ENCODE results near the gene CNTNAP5.

CNTNAP5 gene

GRCh38 chr2:124091721-124092120, 66.6 kb downstream of the CNTNAP5 start:
- H3K27me3 Mint-ChIP-seq, result no peaks in the 10 kb centered on the region
- H3K9me3 Mint-ChIP-seq, result peaks cover 7% of the 10 kb centered on the region
- no peaks in the 10 kb centered on the region for H3K36me3 Mint-ChIP-seq (ENCODE audit: low read depth)
- no peaks in the 10 kb centered on the region for H3K4me1 Mint-ChIP-seq (ENCODE audit: low read depth)
- no peak overlapping the region for H3K4me3 Mint-ChIP-seq
- no peak overlapping the region for H3K27ac Mint-ChIP-seq
- DNase-seq, result no peak

DNA sequence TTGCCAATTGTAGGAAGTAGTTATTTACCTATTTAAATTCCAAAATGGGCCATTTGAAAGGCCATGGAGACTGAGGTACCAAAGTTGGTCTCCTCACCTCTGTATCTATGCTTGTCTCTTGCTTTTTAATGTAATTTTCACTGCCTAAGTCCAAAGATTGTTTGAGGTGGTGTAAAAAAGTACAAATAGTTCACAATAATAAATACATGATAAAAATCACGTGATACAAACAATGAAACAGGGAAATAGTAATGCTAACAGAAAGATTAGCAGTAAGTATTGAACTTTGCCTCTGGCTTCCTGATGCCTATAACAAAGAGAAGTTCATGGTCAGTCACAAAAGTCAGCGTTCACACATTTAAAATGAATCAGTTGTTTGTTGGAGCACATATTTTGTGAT, 67.6 kb downstream of the CNTNAP5 start:
- no peak for DNase-seq
- H3K4me1 Mint-ChIP-seq (ENCODE audit: low read depth), result no peaks in the 10 kb centered on the region
- H3K4me3 Mint-ChIP-seq, result no peak overlapping the region
- no peak overlapping the region for H3K27ac Mint-ChIP-seq
- H3K27me3 Mint-ChIP-seq, result no peaks in the 10 kb centered on the region
- H3K36me3 Mint-ChIP-seq (ENCODE audit: low read depth), result no peaks in the 10 kb centered on the region
- H3K9me3 Mint-ChIP-seq, result peaks cover 13% of the 10 kb centered on the region

- H3K9me3 Mint-ChIP-seq, result peaks cover 5% of the 10 kb centered on the region
- H3K4me1 Mint-ChIP-seq (ENCODE audit: low read depth), result no peaks in the 10 kb centered on the region
- no peaks in the 10 kb centered on the region for H3K27me3 Mint-ChIP-seq
- DNase-seq, result no peak
- no peak overlapping the region for H3K27ac Mint-ChIP-seq
- no peaks in the 10 kb centered on the region for H3K36me3 Mint-ChIP-seq (ENCODE audit: low read depth)
- H3K4me3 Mint-ChIP-seq, result no peak overlapping the region
These were observed 79.8 kb downstream of the CNTNAP5 start for GRCh38 chr2:124104914-124105313.

DNA sequence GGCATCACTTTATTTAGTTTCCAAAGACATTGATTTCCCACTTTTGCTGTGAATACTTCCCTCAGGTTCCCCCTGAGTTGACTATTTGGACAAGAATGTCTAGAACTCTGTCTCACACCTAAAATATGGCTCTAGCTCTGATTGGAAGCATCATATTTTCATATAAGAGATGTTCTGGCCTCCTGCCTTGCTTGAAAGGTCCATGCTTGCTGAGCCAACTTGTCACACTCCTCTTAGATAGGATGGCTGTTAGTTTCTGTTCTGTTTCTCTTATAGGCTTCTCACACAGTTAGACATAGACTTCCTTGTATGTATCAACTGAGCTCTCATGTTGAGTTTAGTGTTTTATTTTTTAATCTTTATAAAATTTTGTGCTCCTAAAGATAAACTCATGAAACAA, 87.1 kb downstream of the CNTNAP5 start:
- Mint-ChIP-seq H3K4me3 (no peak overlapping the region), H3K27me3 (no peaks in the 10 kb centered on the region), H3K27ac (no peak overlapping the region), H3K36me3 (ENCODE audit: low read depth) (no peaks in the 10 kb centered on the region), H3K4me1 (ENCODE audit: low read depth) (no peaks in the 10 kb centered on the region), H3K9me3 (no peaks in the 10 kb centered on the region)
- DNase-seq, result no peak

DNA sequence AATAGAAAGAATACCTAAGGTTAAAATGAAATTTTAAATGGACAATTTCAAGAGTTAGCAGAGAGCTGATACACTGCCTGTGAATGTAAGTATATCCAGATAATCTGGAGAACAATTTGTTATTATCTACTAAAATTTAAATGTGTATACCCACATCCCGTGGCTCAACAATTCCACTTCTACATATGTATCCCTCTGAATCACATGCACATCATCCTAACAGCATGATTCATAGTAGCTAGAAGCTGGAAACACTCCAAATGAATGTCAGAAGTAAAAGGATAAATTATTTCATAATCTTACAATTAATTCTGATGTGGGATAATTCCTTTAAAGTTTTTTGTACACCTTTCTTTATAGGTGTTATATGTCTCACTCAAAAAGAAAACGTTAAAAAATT, 87.9 kb downstream of the CNTNAP5 start:
- no peak overlapping the region for H3K27ac Mint-ChIP-seq
- DNase-seq, result no peak

GRCh38 chr2:124120246-124120645, 95.2 kb downstream of the CNTNAP5 start:
- Mint-ChIP-seq H3K36me3 (ENCODE audit: low read depth) (no peaks in the 10 kb centered on the region), H3K4me1 (ENCODE audit: low read depth) (no peaks in the 10 kb centered on the region), H3K27me3 (no peaks in the 10 kb centered on the region), H3K27ac (no peak overlapping the region), H3K9me3 (peaks cover 13% of the 10 kb centered on the region), H3K4me3 (no peak overlapping the region)
- DNase-seq, result no peak

More for the DNA sequence above, 87.9 kb downstream of the CNTNAP5 start:
- no peaks in the 10 kb centered on the region for H3K4me1 Mint-ChIP-seq (ENCODE audit: low read depth)
- H3K36me3 Mint-ChIP-seq (ENCODE audit: low read depth), result no peaks in the 10 kb centered on the region
- H3K27me3 Mint-ChIP-seq, result no peaks in the 10 kb centered on the region
- H3K9me3 Mint-ChIP-seq, result no peaks in the 10 kb centered on the region
- H3K4me3 Mint-ChIP-seq, result no peak overlapping the region

- Mint-ChIP-seq H3K4me1 (ENCODE audit: low read depth) (no peaks in the 10 kb centered on the region), H3K27ac (no peak overlapping the region), H3K36me3 (ENCODE audit: low read depth) (no peaks in the 10 kb centered on the region), H3K4me3 (no peak overlapping the region), H3K9me3 (peaks cover 19% of the 10 kb centered on the region), H3K27me3 (no peaks in the 10 kb centered on the region)
- DNase-seq, result no peak
These were observed 96.0 kb downstream of the CNTNAP5 start for GRCh38 chr2:124121106-124121505.

GRCh38 chr2:124121760-124122275, 96.7 kb downstream of the CNTNAP5 start:
- Mint-ChIP-seq H3K4me1 (ENCODE audit: low read depth) (no peaks in the 10 kb centered on the region), H3K27me3 (no peaks in the 10 kb centered on the region), H3K9me3 (peaks cover 19% of the 10 kb centered on the region), H3K4me3 (no peak overlapping the region), H3K27ac (no peak overlapping the region), H3K36me3 (ENCODE audit: low read depth) (no peaks in the 10 kb centered on the region)
- no peak for DNase-seq

GRCh38 chr2:124122340-124122739, 97.3 kb downstream of the CNTNAP5 start:
- no peak overlapping the region for H3K27ac Mint-ChIP-seq
- DNase-seq, result no peak
- H3K4me1 Mint-ChIP-seq (ENCODE audit: low read depth), result no peaks in the 10 kb centered on the region
- no peaks in the 10 kb centered on the region for H3K27me3 Mint-ChIP-seq
- no peaks in the 10 kb centered on the region for H3K36me3 Mint-ChIP-seq (ENCODE audit: low read depth)
- H3K4me3 Mint-ChIP-seq, result no peak overlapping the region
- peaks cover 19% of the 10 kb centered on the region for H3K9me3 Mint-ChIP-seq

- no peaks in the 10 kb centered on the region for H3K36me3 Mint-ChIP-seq (ENCODE audit: low read depth)
- H3K27ac Mint-ChIP-seq, result no peak overlapping the region
- H3K27me3 Mint-ChIP-seq, result no peaks in the 10 kb centered on the region
- no peak for DNase-seq
- peaks cover 11% of the 10 kb centered on the region for H3K9me3 Mint-ChIP-seq
- no peaks in the 10 kb centered on the region for H3K4me1 Mint-ChIP-seq (ENCODE audit: low read depth)
- no peak overlapping the region for H3K4me3 Mint-ChIP-seq
These were observed 106.2 kb downstream of the CNTNAP5 start for GRCh38 chr2:124131276-124131675.

DNA sequence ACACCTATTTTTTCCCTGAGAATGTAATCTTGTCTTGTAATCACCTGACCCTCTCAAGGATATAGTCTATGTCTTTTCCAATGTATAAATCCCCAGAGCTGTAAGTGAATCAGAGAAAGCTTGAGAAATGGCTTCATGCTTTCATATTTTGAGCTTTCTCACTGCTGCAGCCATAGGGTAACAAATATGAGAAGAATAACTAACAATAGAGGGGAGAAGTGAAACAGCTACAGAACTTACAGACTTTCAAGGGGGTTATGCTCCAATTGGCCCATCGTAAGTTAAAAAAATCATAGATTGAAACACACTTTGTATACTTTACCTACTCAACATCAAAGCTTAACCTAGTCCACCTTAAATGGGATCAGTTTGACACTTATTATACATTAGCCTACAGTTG, 111.0 kb downstream of the CNTNAP5 start:
- Mint-ChIP-seq H3K36me3 (ENCODE audit: low read depth) (no peaks in the 10 kb centered on the region), H3K9me3 (peaks cover 14% of the 10 kb centered on the region), H3K4me1 (ENCODE audit: low read depth) (no peaks in the 10 kb centered on the region), H3K27ac (no peak overlapping the region), H3K27me3 (no peaks in the 10 kb centered on the region), H3K4me3 (no peak overlapping the region)
- no peak for DNase-seq

- Mint-ChIP-seq H3K9me3 (peaks cover 14% of the 10 kb centered on the region), H3K27me3 (no peaks in the 10 kb centered on the region), H3K36me3 (ENCODE audit: low read depth) (no peaks in the 10 kb centered on the region), H3K27ac (no peak overlapping the region), H3K4me1 (ENCODE audit: low read depth) (no peaks in the 10 kb centered on the region), H3K4me3 (no peak overlapping the region)
- DNase-seq, result no peak
These were observed 113.0 kb downstream of the CNTNAP5 start for GRCh38 chr2:124138076-124138475.

DNA sequence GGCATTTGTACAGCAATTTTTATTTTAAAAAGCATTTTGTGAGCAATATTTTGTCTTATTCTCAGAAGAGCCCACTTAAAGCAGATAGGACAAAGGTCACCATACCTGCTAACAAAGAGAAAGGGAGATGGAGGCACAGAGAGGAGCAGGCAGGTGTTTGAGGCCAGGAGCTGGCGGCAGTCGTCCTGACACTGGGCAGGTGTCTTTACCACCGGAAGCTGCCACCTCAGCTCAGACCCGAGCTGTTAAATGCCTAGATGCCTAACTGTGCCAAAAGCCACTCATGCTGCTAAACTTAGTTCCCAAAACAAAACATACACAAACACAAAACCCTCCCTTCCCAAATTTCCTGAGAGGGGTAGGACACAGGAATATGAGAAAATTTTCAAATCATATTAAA, 120.9 kb downstream of the CNTNAP5 start:
- Mint-ChIP-seq H3K9me3 (peaks cover 5% of the 10 kb centered on the region), H3K36me3 (ENCODE audit: low read depth) (no peaks in the 10 kb centered on the region), H3K27me3 (no peaks in the 10 kb centered on the region), H3K27ac (no peak overlapping the region), H3K4me1 (ENCODE audit: low read depth) (no peaks in the 10 kb centered on the region), H3K4me3 (no peak overlapping the region)
- DNase-seq, result no peak

GRCh38 chr2:124147552-124147951, 122.5 kb downstream of the CNTNAP5 start:
- Mint-ChIP-seq H3K27ac (no peak overlapping the region), H3K9me3 (peaks cover 5% of the 10 kb centered on the region), H3K4me3 (no peak overlapping the region), H3K4me1 (ENCODE audit: low read depth) (no peaks in the 10 kb centered on the region), H3K27me3 (no peaks in the 10 kb centered on the region), H3K36me3 (ENCODE audit: low read depth) (no peaks in the 10 kb centered on the region)
- DNase-seq, result no peak

DNA sequence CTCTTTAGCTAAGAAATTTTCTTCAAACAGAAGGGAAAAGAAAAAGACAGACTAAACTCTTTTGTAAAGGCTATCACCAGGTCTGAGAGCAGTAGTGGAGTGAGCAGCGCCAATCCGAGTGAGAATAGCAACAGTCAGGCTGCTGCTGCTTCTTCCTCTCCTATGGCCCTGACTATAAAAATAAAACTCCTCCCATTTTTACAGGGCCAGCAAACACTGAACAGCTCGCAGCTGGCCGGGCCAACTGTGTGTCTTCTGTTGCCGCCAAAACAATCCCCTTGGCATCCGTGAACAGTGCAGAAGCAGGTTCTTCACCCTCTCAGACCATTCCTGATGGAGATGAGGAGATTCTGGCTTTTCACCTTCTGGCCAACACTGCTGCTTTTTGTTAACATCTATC, 124.5 kb downstream of the CNTNAP5 start:
- Mint-ChIP-seq H3K36me3 (ENCODE audit: low read depth) (no peaks in the 10 kb centered on the region), H3K27ac (no peak overlapping the region), H3K4me3 (no peak overlapping the region), H3K9me3 (peaks cover 5% of the 10 kb centered on the region), H3K27me3 (no peaks in the 10 kb centered on the region), H3K4me1 (ENCODE audit: low read depth) (no peaks in the 10 kb centered on the region)
- DNase-seq, result no peak

- peaks cover 7% of the 10 kb centered on the region for H3K9me3 Mint-ChIP-seq
- H3K4me1 Mint-ChIP-seq (ENCODE audit: low read depth), result no peaks in the 10 kb centered on the region
- H3K36me3 Mint-ChIP-seq (ENCODE audit: low read depth), result no peaks in the 10 kb centered on the region
- H3K4me3 Mint-ChIP-seq, result no peak overlapping the region
- H3K27ac Mint-ChIP-seq, result no peak overlapping the region
- H3K27me3 Mint-ChIP-seq, result no peaks in the 10 kb centered on the region
- no peak for DNase-seq
These were observed 126.6 kb downstream of the CNTNAP5 start for GRCh38 chr2:124151691-124152090.
